ENCODE measurements around the gene ADAMTS16. TPM values are rescaled to one million over a fixed set of nuclear protein-coding genes. Genes with fewer than 3 reads are reported as not detected.

Gene ADAMTS16
- total RNA-seq, 1 donor from 2014 or later: 0.62 TPM

GRCh38 chr5:5348576-5348975 is 208.4 kb downstream of the ADAMTS16 start:
- no peak for DNase-seq

- no peak for DNase-seq
Measured at GRCh38 chr5:5350101-5350500, 210.0 kb downstream of the ADAMTS16 start.

DNA sequence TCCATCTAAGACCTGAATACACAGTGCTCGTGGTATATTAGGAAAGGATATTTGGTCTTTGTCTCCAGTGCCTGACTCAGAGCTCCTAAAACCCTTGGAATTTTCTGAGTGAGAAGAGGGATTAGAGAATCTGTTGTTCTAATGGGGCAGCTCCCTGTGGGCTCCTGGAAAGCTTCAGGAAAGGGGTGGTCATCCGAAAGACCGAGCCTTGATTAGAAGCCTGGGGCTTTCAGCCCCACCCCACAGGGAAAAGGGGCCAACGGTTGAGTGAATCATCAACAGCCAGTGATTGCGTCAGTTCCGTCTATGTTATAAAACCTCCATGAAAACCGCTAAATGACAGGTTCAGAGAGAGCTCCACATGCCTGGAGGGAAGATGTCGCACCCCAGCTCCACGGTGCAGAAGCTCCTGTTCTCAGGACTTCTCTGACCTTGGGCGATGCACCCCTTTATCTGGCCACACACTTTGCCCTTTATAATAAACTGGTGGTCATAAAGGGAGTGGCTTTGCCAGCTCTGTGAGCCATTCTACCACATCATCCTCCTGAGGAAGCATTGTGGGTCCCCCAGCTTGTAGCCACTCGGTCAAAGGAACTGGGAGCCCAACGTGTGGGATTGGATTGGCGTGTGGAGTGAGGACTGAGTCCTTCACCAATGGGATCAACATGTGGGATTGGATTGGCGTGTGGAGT is 211.3 kb downstream of the ADAMTS16 start:
- no peak for DNase-seq

- DNase-seq: no peak
Measured at GRCh38 chr5:5352675-5353074, 212.5 kb downstream of the ADAMTS16 start.

DNA sequence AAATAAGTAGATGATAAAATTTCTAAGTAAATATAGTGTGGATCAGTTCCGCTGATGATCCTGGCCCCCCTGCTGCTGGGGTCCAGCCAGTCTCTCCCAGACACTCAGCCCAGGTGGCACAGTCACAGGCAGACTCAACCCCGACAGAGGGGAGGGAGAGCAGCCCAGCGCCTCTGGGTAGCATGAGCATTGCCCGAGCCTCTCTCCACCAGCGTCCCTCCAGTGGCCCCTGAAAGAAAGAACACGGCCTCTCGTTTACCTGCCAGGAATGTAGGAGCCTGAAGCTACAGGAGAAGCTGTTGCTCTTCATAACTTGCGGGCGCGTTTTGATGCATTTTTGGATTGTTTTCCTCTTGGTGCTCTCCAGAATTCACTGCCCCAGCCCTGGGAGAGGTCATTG is 213.6 kb downstream of the ADAMTS16 start:
- no peak for DNase-seq

- DNase-seq: no peak
Measured at GRCh38 chr5:5356765-5357164, 216.6 kb downstream of the ADAMTS16 start.

DNA sequence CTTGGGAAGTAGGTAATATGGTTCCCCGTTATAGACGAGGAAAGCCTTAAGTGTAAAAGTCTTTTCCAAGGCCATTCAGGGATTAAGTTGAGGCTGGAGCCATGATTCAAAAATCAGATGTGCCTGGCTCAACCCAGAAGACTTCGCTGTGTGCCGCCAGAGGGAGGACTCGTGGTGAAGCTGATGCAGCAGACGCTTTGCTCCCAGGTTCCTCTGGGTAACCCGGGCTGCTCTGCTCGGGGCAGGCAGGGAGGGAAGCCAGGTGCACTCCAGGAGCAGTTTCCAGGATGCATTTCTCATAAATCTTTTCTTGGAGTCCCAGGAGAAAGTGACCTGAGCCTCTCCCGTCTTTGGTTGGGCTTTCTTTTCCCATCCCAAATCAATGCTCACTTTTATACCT is 219.5 kb downstream of the ADAMTS16 start:
- DNase-seq: no peak

- no peak for DNase-seq
Measured at GRCh38 chr5:5360363-5360940, 220.3 kb downstream of the ADAMTS16 start.

DNA sequence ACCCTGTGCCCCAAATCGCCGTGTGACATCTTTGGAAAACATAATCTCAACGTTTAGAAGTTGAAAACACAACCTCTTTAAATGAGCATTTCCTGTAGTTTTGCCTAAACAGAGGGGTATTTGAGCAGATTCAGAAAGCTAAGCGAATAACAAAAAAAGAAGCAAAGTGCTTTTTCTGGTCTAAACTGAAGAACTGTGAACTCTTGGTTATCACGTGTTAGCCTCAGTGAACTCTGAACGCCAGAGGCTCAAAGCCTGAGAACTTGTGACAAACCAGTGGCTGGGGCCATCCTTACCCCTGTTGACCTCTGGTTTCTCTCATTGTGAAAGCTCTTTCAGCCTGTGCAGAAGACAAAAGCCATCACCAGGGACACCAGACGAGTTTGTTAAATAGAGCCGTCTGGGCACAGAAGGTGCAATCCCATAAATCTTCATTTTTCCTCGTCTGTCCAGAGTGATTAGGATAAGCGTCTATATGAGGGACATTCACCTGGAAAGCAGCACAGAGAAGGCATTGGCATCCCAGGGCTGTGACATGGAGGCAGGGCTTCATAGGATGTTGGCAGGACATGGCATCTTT is 220.9 kb downstream of the ADAMTS16 start:
- DNase-seq: no peak

GRCh38 chr5:5363045-5363444 is 222.9 kb downstream of the ADAMTS16 start:
- no peak for DNase-seq

DNA sequence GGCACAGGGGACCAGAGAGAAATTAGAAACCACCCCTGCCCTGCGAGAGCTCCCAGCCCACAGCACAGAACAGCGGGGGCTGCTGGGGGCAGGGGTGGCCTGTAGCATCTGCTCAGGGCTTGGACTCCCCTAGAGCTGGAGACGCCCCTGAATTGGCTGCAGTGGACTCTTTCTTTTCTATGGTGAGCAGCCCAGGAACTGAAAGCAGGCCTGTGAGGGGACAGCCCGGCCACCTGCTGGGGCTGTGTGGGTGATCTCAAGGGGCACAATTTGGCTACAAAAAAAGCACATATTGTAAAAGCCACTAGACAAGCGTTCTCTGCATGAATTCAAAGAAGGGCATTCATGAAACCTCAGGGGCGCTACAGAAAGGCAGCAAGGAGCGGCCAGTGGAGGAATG is 224.8 kb downstream of the ADAMTS16 start:
- DNase-seq: no peak

- DNase-seq: no peak
Measured at GRCh38 chr5:5367739-5368138, 227.6 kb downstream of the ADAMTS16 start.

GRCh38 chr5:5369051-5369605 is 229.0 kb downstream of the ADAMTS16 start:
- DNase-seq: no peak

Small RNA genes lying within 50 kb of the gene (small RNA-seq; reads per million reads assigned to genes)
- not detected for gene RN7SKP73

Data from occipital lobe (tissue), 3 donors.